Subcutaneous adipose tissue (tissue), 4 donors: ENCODE results near the gene FLT3LG. TPM values are rescaled to one million over a fixed set of nuclear protein-coding genes. Genes with fewer than 3 reads are reported as not detected.

ENCODE experiments used
- total RNA-seq, 4 donors: library from RNA; depleted of rRNA; stranded (reverse); fragments of >200 nt; gene quantifications; one replicate each; pipeline ENCODE4 v1.1.0, GENCODE V29; 2016
- TF ChIP-seq, protein P1 (sequence below): fragments of 450-650 bp; IDR thresholded peaks from one replicate; pipeline ENCODE4 v1.5.1; 2016; ENCODE audit warnings: low read depth, mild to moderate bottlenecking, control low read depth, antibody characterized with exemption, moderate library complexity

Gene FLT3LG
- total RNA-seq, 4 donors from 2014 or later = 3.2 to 11.5 (median 4.4) TPM

DNA sequence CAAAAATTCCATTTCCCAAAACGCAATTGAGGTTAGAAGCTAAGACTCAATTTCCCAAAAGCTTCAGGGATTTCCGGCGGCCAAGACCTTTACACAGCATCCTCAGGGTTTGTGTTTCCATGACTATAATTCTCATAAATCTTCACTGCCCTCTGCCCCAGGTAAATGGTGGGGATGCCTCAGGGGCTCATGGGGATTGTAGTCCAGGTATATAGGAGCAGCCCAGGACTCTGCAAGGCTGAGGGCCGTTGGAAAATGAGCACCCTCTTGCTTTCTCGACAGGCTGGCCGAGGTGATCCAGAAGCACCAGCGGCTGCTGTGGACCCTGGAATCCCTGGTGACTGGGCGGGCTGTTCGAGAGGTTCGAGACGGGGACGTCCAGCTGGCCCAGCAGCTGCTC, 14.6 kb upstream of the FLT3LG start:
- TF ChIP-seq, protein P1, sequence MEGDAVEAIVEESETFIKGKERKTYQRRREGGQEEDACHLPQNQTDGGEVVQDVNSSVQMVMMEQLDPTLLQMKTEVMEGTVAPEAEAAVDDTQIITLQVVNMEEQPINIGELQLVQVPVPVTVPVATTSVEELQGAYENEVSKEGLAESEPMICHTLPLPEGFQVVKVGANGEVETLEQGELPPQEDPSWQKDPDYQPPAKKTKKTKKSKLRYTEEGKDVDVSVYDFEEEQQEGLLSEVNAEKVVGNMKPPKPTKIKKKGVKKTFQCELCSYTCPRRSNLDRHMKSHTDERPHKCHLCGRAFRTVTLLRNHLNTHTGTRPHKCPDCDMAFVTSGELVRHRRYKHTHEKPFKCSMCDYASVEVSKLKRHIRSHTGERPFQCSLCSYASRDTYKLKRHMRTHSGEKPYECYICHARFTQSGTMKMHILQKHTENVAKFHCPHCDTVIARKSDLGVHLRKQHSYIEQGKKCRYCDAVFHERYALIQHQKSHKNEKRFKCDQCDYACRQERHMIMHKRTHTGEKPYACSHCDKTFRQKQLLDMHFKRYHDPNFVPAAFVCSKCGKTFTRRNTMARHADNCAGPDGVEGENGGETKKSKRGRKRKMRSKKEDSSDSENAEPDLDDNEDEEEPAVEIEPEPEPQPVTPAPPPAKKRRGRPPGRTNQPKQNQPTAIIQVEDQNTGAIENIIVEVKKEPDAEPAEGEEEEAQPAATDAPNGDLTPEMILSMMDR = no peak

DNA sequence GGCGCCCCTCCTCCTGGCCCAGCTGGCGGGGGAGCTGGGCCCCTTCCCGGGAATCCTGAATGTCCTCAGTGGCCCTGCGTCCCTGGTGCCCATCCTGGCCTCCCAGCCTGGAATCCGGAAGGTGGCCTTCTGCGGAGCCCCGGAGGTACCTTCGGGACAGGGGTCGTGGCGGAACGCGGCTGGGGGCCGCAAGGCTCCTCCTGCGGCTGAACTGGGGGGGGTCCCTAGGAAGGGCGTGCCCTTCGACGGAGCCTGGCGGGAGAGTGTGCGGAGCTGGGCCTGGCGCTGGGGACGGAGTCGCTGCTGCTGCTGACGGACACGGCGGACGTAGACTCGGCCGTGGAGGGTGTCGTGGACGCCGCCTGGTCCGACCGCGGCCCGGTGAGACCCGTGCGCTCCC, 12.4 kb upstream of the FLT3LG start:
- TF ChIP-seq, protein P1 = no peak

DNA sequence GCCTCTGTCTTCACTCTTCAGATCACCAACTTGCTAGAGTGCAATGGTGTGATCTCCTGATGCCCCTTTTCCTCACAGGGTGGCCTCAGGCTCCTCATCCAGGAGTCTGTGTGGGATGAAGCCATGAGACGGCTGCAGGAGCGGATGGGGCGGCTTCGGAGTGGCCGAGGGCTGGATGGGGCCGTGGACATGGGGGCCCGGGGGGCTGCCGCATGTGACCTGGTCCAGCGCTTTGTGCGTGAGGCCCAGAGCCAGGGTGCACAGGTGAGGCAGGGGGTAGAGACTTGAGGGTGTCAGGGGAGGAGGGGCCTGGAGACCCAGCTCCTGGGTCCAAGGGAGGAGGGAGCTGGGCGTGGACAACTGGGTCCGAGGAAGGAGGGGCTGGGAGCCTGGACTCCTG, 11.5 kb upstream of the FLT3LG start:
- TF ChIP-seq, protein P1 = no peak

DNA sequence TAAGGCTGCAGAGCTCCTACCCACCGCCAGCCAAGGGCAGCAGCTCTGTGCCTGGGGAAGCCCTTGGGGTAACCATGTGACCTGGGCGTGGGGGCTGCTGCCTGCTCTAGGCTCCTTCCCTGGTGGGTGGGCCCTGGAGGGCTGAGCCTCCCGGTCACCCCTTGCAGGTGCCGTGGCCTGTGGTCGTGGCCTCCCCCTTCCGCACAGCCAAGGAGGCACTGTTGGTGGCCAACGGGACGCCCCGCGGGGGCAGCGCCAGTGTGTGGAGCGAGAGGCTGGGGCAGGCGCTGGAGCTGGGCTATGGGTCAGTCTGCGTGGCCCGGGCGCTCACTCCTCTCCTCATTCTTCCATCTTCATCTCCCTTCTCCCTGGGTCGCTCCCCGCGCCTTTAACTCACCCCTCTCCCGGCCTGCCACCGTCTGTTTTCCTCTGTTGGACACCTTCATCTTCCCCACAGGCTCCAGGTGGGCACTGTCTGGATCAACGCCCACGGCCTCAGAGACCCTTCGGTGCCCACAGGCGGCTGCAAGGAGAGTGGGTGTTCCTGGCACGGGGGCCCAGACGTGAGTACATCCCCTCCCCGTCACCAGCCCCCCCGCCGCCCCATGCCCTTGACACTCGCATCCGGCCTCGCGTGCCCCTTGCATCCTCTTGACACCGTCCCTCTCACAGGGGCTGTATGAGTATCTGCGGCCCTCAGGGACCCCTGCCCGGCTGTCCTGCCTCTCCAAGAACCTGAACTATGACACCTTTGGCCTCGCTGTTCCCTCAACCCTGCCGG, 9.9 kb upstream of the FLT3LG start:
- TF ChIP-seq, protein P1 = no peak

DNA sequence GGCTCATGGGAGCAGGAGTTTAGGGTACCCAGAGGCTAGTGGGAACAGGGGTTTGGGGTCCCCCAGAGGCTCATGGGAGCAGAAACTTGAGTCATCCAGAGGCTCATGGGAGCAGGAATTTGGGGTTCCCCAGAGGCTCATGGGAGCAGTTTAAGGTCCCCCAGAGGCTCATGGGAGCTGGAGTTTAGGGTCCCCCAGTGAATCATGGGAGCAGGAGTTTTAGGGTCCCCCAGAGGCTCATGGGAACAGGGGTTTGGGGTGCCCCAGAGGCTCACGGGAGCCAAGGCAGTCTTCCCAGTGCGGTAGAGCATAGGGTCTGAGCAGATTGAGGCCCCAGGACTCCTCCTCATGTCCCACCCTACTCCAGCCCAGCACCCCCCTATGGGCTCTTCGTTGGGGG, 8.6 kb upstream of the FLT3LG start:
- TF ChIP-seq, protein P1 = no peak

DNA sequence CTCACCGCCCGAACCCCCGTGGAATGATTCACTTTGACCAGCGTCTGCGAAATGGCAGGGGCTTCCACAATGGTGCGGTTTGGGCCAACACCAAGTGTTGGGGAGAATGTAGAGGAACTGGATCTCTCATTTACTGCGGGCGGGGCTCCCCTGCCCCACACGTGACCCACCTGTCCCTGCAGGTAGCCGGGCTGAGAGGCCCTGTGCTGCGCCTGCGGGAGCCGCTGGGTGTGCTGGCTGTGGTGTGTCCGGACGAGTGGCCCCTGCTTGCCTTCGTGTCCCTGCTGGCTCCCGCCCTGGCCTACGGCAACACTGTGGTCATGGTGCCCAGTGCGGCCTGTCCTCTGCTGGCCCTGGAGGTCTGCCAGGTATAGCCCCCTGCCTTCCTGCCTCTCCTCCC, 5.8 kb upstream of the FLT3LG start:
- TF ChIP-seq, protein P1 = no peak

DNA sequence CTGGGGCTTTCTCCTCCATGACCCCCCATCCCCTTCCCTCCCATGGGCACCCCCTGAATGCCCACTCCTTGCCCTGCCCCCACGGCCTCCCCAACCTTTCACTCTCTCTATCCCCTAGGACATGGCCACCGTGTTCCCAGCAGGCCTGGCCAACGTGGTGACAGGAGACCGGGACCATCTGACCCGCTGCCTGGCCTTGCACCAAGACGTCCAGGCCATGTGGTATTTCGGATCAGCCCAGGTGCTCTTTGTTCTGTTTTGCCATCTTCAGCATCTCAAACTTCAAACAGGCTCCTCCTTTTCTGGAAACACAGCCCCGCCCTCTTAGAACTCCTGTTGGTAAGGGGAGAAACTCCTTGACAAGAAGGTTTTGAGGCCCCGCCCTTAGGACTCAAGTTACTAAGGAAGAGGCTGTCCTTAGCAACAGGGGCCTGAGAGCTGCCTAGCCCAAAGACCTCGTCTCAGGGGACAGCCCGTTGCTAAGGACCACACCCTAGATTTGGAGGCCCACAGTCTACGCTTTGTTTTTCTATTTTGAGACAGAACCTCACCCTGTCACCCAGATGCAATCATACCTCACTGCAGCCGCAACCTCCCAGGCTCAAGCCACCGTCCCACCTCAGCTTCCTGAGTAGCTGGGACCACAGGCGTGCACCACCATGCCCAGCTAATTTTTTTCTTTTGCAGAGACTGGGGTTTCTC, 5.1 kb upstream of the FLT3LG start:
- TF ChIP-seq, protein P1 = no peak
